ENCODE measurements around the gene DNAH3.

DNAH3 gene

GRCh38 chr16:20883554-20884239 lies 266.9 kb downstream of the DNAH3 start:
- DNase-seq (ENCODE audit: low read depth in 2 of 2, low spot score in 1 of 2), result no peak
